Stimulated activated CD4-positive, alpha-beta T cell treated with anti-CD3 and anti-CD28 coated beads, Interleukin-1b, Interleukin-23, amount 100 ng/mL, for 4 hours (primary cell): ENCODE data around the gene HIBADH.
"Not testable (repeated sequence)": the region's sequence is repeated elsewhere in the genome, so short reads cannot be mapped to it uniquely, and the experiment has no call there.

ENCODE experiments used
- DNase-seq, 2 donors: peaks; one replicate each; pipeline ENCODE4 v3.0.0-alpha.2; 2020; ENCODE audit warnings: low read depth in 2 of 2

HIBADH gene

GRCh38 chr7:27601217-27601616 lies 61.5 kb downstream of the HIBADH start:
- no peak for DNase-seq

DNA sequence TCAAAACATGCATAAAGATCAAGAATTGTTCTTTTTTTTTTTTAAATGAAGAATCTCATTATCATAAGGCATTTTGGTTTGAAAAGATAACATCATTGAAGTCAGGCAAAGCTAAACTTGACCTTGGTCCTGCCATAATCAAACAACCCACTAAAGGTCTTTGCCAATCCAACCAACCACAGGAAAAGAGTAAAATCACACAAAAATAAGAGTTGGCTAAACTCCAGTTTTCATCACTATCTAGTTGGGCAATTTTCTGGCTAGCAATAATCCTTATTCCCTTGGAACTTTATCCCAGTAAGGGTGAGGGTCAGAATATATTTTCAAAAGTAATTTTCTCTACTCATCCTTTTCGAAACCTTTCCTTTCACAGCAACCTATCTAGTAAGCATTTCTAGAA lies 62.4 kb downstream of the HIBADH start:
- no peak for DNase-seq

DNA sequence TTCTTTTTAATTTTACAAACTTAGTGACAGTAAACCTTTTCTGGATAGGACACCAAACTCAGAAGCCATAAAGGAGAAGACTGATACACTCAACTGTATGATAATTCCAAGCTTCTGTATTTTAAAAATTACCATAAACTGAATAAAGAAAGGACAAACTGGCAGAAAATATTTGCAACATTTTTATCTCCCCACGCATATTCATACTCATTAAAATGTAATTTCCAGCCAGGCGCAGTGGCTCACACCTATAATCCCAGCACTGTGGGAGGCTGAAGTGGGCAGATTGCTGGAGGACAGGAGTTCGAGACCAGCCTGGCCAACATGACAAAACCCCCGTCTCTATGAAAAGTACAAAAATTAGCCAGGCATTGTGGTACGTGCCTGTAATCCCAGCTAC lies 67.7 kb downstream of the HIBADH start:
- DNase-seq = no peak

DNA sequence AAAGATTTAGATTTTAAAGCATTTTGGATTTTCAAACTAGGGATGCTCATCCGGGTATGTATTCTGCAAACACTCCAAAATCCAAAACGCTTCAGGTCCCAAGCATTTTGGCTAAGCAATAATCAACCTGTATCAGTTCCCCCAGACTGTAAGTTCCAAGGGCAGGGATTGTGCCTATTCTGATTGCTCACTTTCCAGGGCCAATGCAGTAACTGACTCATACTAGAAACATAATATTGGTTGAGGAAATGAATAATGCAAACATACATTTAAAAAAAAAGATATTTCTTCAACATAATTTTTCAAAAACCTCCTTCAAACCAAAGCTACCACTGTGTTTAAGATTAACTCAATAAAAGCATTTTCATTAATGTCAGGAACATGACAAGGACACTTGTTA lies 69.5 kb downstream of the HIBADH start:
- no peak for DNase-seq

GRCh38 chr7:27590416-27590815 lies 72.3 kb downstream of the HIBADH start:
- DNase-seq = no peak

GRCh38 chr7:27587429-27587828 lies 75.3 kb downstream of the HIBADH start:
- DNase-seq = no peak

GRCh38 chr7:27586825-27587224 lies 75.9 kb downstream of the HIBADH start:
- no peak for DNase-seq

DNA sequence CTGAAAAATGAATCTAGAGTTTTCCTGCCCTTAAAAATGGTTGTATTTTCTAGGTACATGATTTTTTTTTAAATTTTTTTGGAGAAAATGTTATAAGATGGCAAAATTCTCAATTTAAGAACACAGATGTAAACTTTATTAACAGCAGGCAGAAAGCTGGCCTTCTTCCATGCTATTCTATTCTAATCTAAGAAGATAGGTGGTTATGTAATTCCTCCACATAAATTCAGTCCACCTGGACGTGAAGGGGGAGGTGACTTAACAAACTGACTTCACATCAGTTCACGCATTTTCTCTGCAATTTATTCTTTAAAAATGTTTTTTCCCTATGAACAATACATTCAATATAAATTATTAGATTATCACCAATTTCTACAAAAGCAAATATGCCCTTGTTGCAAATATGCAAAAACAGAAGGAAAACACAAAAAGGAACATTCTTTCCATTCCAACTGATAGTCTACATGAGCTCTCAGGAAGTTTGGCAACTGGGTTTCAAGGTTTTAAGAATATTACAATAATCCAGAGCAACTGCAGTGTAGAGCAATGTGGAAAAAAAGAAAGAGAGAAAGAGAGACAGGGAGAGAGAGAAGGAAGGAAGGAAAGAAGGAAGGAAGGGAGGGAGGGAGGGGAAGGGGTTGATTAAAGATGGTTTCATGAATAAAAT lies 76.8 kb downstream of the HIBADH start:
- DNase-seq = no peak

GRCh38 chr7:27581906-27582305 lies 80.8 kb downstream of the HIBADH start:
- no peak for DNase-seq

DNA sequence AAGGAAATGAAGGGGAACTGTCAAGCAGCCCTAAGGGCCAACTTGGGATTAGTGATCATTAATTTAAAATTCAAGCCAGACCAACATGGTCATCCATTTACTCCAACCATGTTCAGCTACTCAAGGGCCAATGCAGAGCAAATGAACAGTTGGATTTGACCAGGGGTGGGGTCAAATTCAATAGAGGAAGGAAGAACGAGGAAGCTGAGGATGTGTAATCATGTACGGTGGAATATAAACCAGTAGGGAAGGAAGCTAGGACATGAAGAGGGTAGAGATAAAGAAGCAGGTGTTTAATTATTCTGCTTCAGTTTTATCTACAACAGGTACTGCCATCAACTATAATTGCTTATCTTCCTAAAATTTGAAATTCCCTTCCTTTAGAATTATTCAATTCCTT lies 81.6 kb downstream of the HIBADH start:
- no peak for DNase-seq

- no peak for DNase-seq
These were observed 83.1 kb downstream of the HIBADH start for GRCh38 chr7:27579565-27579964.

GRCh38 chr7:27578169-27578568 lies 84.5 kb downstream of the HIBADH start:
- not testable (repeated sequence) for DNase-seq

DNA sequence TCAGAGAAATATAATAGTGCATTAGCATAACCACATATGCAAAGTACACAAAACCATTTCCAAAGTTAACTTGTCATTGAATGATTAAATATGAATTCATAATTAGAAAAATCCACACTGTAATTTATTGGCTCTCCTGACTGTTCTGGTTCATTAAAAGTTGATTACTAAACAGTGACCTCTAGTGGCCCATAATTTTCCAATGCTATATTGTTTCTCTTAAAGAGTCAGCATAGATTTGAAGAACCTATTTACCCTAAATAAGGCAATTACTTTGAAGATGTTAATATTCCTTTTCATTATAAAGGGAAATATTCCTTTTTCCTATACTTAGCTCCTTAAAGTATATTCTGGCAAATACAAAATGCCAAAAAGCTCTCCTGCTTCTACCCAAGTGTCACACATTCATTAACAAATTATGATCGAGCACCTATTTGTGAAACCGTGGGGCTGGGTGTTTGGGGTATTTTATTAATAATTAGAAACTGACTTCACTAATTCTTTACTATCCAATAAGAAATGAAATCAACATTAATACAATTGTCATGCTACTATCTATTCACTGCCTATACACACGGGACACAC lies 86.2 kb downstream of the HIBADH start:
- no peak for DNase-seq

- no peak for DNase-seq
These were observed 87.1 kb downstream of the HIBADH start for GRCh38 chr7:27575613-27576012.

GRCh38 chr7:27569106-27569505 lies 93.6 kb downstream of the HIBADH start:
- no peak for DNase-seq

GRCh38 chr7:27567266-27567665 lies 95.4 kb downstream of the HIBADH start:
- DNase-seq = no peak

GRCh38 chr7:27564881-27565482 lies 97.7 kb downstream of the HIBADH start:
- DNase-seq = no peak

GRCh38 chr7:27560706-27561235 lies 101.9 kb downstream of the HIBADH start:
- no peak for DNase-seq

DNA sequence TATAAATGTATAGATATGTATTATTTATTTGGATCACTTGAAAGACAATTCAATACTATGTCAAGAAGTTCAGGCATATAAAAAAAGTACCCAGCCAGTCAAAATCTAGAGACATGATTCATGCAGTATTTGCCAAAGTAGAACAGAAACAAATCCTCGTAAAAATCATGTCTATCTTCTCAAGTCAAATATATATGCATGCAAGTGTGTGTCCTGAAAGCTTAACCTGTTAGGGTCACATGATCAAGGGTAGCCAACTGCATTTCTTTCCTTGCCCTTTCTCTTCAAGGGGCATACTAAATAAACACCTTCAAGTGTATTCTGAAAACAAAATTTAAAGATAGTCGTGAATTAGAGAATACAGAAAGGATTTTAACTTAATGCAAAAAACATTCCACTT lies 107.0 kb downstream of the HIBADH start:
- DNase-seq = no peak

GRCh38 chr7:27554826-27555225 lies 107.9 kb downstream of the HIBADH start:
- DNase-seq = no peak

DNA sequence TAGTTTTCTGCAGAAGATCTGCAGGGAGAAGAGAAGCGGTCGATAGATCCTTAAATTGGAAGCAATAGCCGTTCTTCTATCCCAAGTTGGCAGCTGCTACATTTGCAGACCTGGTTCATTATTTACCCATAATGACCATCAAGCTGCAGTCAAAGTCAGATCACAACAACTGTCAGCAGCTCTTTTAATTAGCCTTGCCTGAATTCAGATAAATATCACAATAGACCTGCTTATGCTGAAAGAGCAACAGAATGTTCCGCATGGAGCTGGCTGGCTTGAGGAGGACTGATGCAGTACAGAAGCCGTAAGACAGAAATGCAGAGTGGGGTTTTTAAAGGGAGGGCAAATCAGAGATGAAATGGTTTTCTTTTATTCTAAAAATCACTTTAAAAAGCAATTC lies 109.4 kb downstream of the HIBADH start:
- DNase-seq = no peak

GRCh38 chr7:27551803-27552400 lies 110.8 kb downstream of the HIBADH start:
- DNase-seq = no peak

DNA sequence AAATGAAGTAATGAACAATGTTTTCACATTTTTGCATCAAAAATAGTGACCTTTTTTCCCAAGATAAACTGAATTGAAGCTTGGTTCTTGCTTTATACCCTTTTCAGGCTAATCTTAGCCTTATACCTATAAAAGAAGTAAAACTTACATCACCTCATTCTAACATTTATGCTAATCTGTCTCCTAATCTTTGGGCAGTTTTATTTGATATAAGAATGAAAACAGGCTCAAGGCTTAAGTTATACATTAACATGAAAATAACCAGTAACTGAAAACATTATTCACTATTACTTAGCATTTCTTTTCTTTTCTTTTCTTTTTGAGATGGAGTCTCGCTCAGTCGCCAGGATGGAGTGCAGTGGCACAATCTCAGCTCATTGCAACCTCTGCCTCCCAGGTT lies 113.1 kb downstream of the HIBADH start:
- DNase-seq = no peak
